HFFc6 (cell line): ENCODE results near the gene LENG8. TPM values are rescaled to one million over a fixed set of nuclear protein-coding genes. Genes with fewer than 3 reads are reported as not detected.
A peak's percentile ranks its signal among the peaks of the same experiment; 100 is the strongest.

Source experiments
- DNase-seq: peaks from one replicate; pipeline ENCODE4 v3.0.0-alpha.2; 2018
- H3K27ac Mint-ChIP-seq: 2 replicates; pipeline ENCODE4 v1.8.0; 2020; ENCODE audit warnings: mild to moderate bottlenecking, mixed read lengths
- H3K27me3 Mint-ChIP-seq: 2 replicates; pipeline ENCODE4 v1.8.0; 2021; ENCODE audit warnings: mild to moderate bottlenecking, moderate library complexity, mixed read lengths; ENCODE audit not compliant: insufficient read depth
- H3K36me3 Mint-ChIP-seq: 2 replicates; pipeline ENCODE4 v1.8.0; 2021; ENCODE audit warnings: low read depth, mixed read lengths
- H3K4me1 Mint-ChIP-seq: 2 replicates; pipeline ENCODE4 v1.8.0; 2020; ENCODE audit warnings: low read depth, mixed read lengths
- H3K4me3 Mint-ChIP-seq: 2 replicates; pipeline ENCODE4 v1.8.0; 2020; ENCODE audit warnings: mild to moderate bottlenecking, moderate library complexity, mixed read lengths
- H3K9me3 Mint-ChIP-seq: 2 replicates; pipeline ENCODE4 v1.8.0; 2020; ENCODE audit warnings: mild to moderate bottlenecking, mixed read lengths
- CTCF ChIP-seq: fragments of 200-600 bp; sonication (generic); IDR thresholded peaks from 2 replicates; pipeline ENCODE4 v1.5.0; 2021; ENCODE audit warnings: antibody characterized with exemption, mild to moderate bottlenecking
- long read RNA-seq: library from polyadenylated mRNA; unstranded; transcript quantifications from one replicate; pipeline ENCODE4 v2.0.0, GENCODE V29; 2019
- total RNA-seq, 6 experiments: library from RNA; stranded (reverse); fragmentation: NEBNext Ultra II Directional; extraction: Animal tissue kit (Norgen Biotek cat#: 25700); gene quantifications; 2 replicates in 1 of 6; 3 replicates in 5 of 6; pipeline ENCODE4 v1.2.3, GENCODE V29; 2021

LENG8 gene
- total RNA-seq: 10 to 100 TPM; 70.7 to 76.5 (median 74.0) TPM
- long read RNA-seq, partial matches to known transcripts: 1 of 6 reads
- long read RNA-seq, other reads (novel, unspliced or antisense): 3 of 6 reads

GRCh38 chr19:54448774-54449700, at the start of gene LENG8:
TSS of gene LENG8 (plus strand) at chr19:54449199. CDS start at chr19:54451345, 2,146 bp downstream.
- H3K36me3 Mint-ChIP-seq: peaks cover 47% of the 10 kb centered on the region
- TF ChIP-seq CTCF: no peak

GRCh38 chr19:54400913-54401312, 48.1 kb upstream of the LENG8 start:
- no peak for DNase-seq
- H3K4me1 Mint-ChIP-seq: no peaks in the 10 kb centered on the region
- peaks cover 11% of the 10 kb centered on the region; the same call in 1 of the 2 replicates for H3K9me3 Mint-ChIP-seq
- H3K27ac Mint-ChIP-seq: no peak overlapping the region
- peaks cover 17% of the 10 kb centered on the region for H3K27me3 Mint-ChIP-seq
- no peak for TF ChIP-seq CTCF
- no peak overlapping the region for H3K4me3 Mint-ChIP-seq
- H3K36me3 Mint-ChIP-seq: no peaks in the 10 kb centered on the region

More at GRCh38 chr19:54448774-54449700, at the start of gene LENG8:
- Mint-ChIP-seq H3K9me3 (no peaks in the 10 kb centered on the region), H3K4me3 (peak within 1 kb of the TSS; percentile 97), H3K4me1 (peaks cover 38% of the 10 kb centered on the region), H3K27me3 (peaks cover 8% of the 10 kb centered on the region), H3K27ac (peak within 1 kb of the TSS; percentile 99)
- peak; percentile 97 for DNase-seq

- DNase-seq: no peak
- Mint-ChIP-seq H3K4me1 (no peaks in the 10 kb centered on the region), H3K27ac (no peak overlapping the region), H3K36me3 (peaks cover 5% of the 10 kb centered on the region; the same call in 1 of the 2 replicates), H3K4me3 (no peak overlapping the region), H3K27me3 (peaks cover 17% of the 10 kb centered on the region), H3K9me3 (peaks cover 26% of the 10 kb centered on the region)
- TF ChIP-seq CTCF: no peak
Observed at GRCh38 chr19:54403054-54403453, 45.9 kb upstream of the LENG8 start.

GRCh38 chr19:54405628-54406027, 43.4 kb upstream of the LENG8 start:
- Mint-ChIP-seq H3K4me3 (no peak overlapping the region), H3K27me3 (peaks cover 10% of the 10 kb centered on the region), H3K9me3 (peaks cover 45% of the 10 kb centered on the region), H3K4me1 (no peaks in the 10 kb centered on the region), H3K27ac (no peak overlapping the region), H3K36me3 (peaks cover 6% of the 10 kb centered on the region; the same call in 1 of the 2 replicates)
- DNase-seq: no peak
- no peak for TF ChIP-seq CTCF

GRCh38 chr19:54407780-54408179, 41.2 kb upstream of the LENG8 start:
- H3K4me1 Mint-ChIP-seq: no peaks in the 10 kb centered on the region
- DNase-seq: no peak
- H3K27me3 Mint-ChIP-seq: peaks cover 8% of the 10 kb centered on the region
- peaks cover 45% of the 10 kb centered on the region for H3K9me3 Mint-ChIP-seq
- H3K27ac Mint-ChIP-seq: no peak overlapping the region
- no peak overlapping the region for H3K4me3 Mint-ChIP-seq
- no peak for TF ChIP-seq CTCF
- peaks cover 6% of the 10 kb centered on the region; the same call in 1 of the 2 replicates for H3K36me3 Mint-ChIP-seq
